Measurements from ENCODE around the gene ENTHD1. TPM values are rescaled to one million over a fixed set of nuclear protein-coding genes. Genes with fewer than 3 reads are reported as not detected.
"Not testable (repeated sequence)": the region's sequence is repeated elsewhere in the genome, so short reads cannot be mapped to it uniquely, and the experiment has no call there.

The ENTHD1 gene
- total RNA-seq, 2 donors from 2014 or later: not detected

- intact Hi-C loops (cut with DNase I): no loop called here
- no peak for ATAC-seq
These were observed 12.6 kb upstream of the ENTHD1 start for GRCh38 chr22:39906207-39906606.

GRCh38 chr22:39905687-39906086, 12.1 kb upstream of the ENTHD1 start:
- DNase-seq (no peak), ATAC-seq (no peak)
- intact Hi-C loops (cut with DNase I): no loop called here

More at GRCh38 chr22:39906207-39906606, 12.6 kb upstream of the ENTHD1 start:
- no peak for DNase-seq

GRCh38 chr22:39904862-39905261, 11.3 kb upstream of the ENTHD1 start:
- intact Hi-C loops (cut with DNase I): no loop called here

GRCh38 chr22:39904024-39904423, 10.5 kb upstream of the ENTHD1 start:
- intact Hi-C loops (cut with DNase I); ATAC-seq; DNase-seq: not testable (repeated sequence)

More at GRCh38 chr22:39904862-39905261, 11.3 kb upstream of the ENTHD1 start:
- no peak for ATAC-seq
- DNase-seq: no peak

GRCh38 chr22:39901565-39902146, 8.1 kb upstream of the ENTHD1 start:
- ATAC-seq (no peak), DNase-seq (no peak)
- intact Hi-C loops (cut with DNase I): no loop called here

- ATAC-seq (peak; percentile 48 to 65), DNase-seq (no peak)
- intact Hi-C loops (cut with DNase I): no loop called here
These were observed 7.0 kb upstream of the ENTHD1 start, which contains the start of gene GRAP2 for GRCh38 chr22:39900306-39901227. Gene GRAP2 (plus strand): TSS chr22:39901084. CDS start chr22:39947107, 46,023 bp downstream.

GRCh38 chr22:39898997-39899396, 5.4 kb upstream of the ENTHD1 start:
- intact Hi-C loops (cut with DNase I): no loop called here
- DNase-seq (no peak), ATAC-seq (peak; percentile 40 to 88)

GRCh38 chr22:39897841-39898240, 4.3 kb upstream of the ENTHD1 start:
- intact Hi-C loops (cut with DNase I): no loop called here
- DNase-seq (no peak), ATAC-seq (no peak)

GRCh38 chr22:39896313-39896996, 2.9 kb upstream of the ENTHD1 start:
- ATAC-seq: no peak
- intact Hi-C loops (cut with DNase I): no loop called here
- no peak for DNase-seq

GRCh38 chr22:39895682-39896081, 2.1 kb upstream of the ENTHD1 start:
- ATAC-seq (no peak), DNase-seq (no peak)
- intact Hi-C loops (cut with DNase I): no loop called here

GRCh38 chr22:39894554-39895092, 1.1 kb upstream of the ENTHD1 start:
- intact Hi-C loops (cut with DNase I): no loop called here
- DNase-seq: no peak
- ATAC-seq: no peak

- ATAC-seq; intact Hi-C loops (cut with DNase I); DNase-seq: not testable (repeated sequence)
These were observed 3.6 kb downstream of the ENTHD1 start for GRCh38 chr22:39889924-39890323.

- DNase-seq (no peak), ATAC-seq (no peak)
- intact Hi-C loops (cut with DNase I): no loop called here
These were observed 10.5 kb downstream of the ENTHD1 start for GRCh38 chr22:39883057-39883456.

- ATAC-seq (no peak), DNase-seq (no peak)
- intact Hi-C loops (cut with DNase I): no loop called here
These were observed 12.8 kb downstream of the ENTHD1 start for GRCh38 chr22:39880722-39881121.

GRCh38 chr22:39877079-39877845, 16.3 kb downstream of the ENTHD1 start:
- intact Hi-C loops (cut with DNase I): loop anchor here in 1 of 2 donors (10.0 kb wide), 1 partner anchor 212 kb away; no protein-coding TSS in a partner anchor
- ATAC-seq: no peak
- no peak for DNase-seq

GRCh38 chr22:39875176-39875885, 18.2 kb downstream of the ENTHD1 start:
- intact Hi-C loops (cut with DNase I): loop anchor here in 1 of 2 donors (10.0 kb wide), 1 partner anchor 211 kb away; no protein-coding TSS in a partner anchor
- DNase-seq, ATAC-seq: not testable (repeated sequence)

GRCh38 chr22:39873965-39874364, 19.6 kb downstream of the ENTHD1 start:
- ATAC-seq: no peak
- no peak for DNase-seq
- intact Hi-C loops (cut with DNase I): loop anchor here in 1 of 2 donors (10.0 kb wide), 1 partner anchor 209 kb away; no protein-coding TSS in a partner anchor

GRCh38 chr22:39872548-39872947, 21.0 kb downstream of the ENTHD1 start:
- ATAC-seq: no peak

More at GRCh38 chr22:39872548-39872947, 21.0 kb downstream of the ENTHD1 start:
- DNase-seq: no peak
- intact Hi-C loops (cut with DNase I): loop anchor here in 1 of 2 donors (10.0 kb wide), 1 partner anchor 208 kb away; no protein-coding TSS in a partner anchor

All from left cardiac atrium (tissue), 4 donors.